WERI-Rb-1 (cell line): ENCODE results near the gene PLPP2.

Experiments used
- DNase-seq: peaks from one replicate; pipeline ENCODE4 v3.0.0-alpha.2; 2020
- H3K27ac ChIP-seq: fragments of 250-450 bp; sonication (Bioruptor Pico); 2 replicates; pipeline ENCODE4 v1.5.1; 2020; ENCODE audit warnings: mild to moderate bottlenecking, moderate library complexity
- H3K27me3 ChIP-seq: fragments of 250-450 bp; sonication (Bioruptor Pico); 2 replicates; pipeline ENCODE4 v1.5.1; 2021; ENCODE audit warnings: mild to moderate bottlenecking, low read depth, moderate library complexity; ENCODE audit not compliant: insufficient read depth, severe bottlenecking
- H3K36me3 ChIP-seq: fragments of 250-450 bp; sonication (Bioruptor Pico); 2 replicates; pipeline ENCODE4 v1.5.1; 2020; ENCODE audit warnings: mild to moderate bottlenecking, moderate library complexity
- H3K4me3 ChIP-seq: 2 replicates; pipeline ENCODE4 v1.5.1; 2011; ENCODE audit warnings: low read depth, mild to moderate bottlenecking, control low read depth, low read length
- H3K9me3 ChIP-seq: fragments of 250-450 bp; sonication (Bioruptor Pico); 2 replicates; pipeline ENCODE4 v1.5.1; 2021; ENCODE audit warnings: mild to moderate bottlenecking, moderate library complexity; ENCODE audit not compliant: severe bottlenecking
- TF ChIP-seq, protein P1 (sequence below): IDR thresholded peaks from 2 replicates; pipeline ENCODE4 v1.5.1; 2011; ENCODE audit warnings: low read depth, mild to moderate bottlenecking, control low read depth, inconsistent platforms, low read length

The PLPP2 gene

DNA sequence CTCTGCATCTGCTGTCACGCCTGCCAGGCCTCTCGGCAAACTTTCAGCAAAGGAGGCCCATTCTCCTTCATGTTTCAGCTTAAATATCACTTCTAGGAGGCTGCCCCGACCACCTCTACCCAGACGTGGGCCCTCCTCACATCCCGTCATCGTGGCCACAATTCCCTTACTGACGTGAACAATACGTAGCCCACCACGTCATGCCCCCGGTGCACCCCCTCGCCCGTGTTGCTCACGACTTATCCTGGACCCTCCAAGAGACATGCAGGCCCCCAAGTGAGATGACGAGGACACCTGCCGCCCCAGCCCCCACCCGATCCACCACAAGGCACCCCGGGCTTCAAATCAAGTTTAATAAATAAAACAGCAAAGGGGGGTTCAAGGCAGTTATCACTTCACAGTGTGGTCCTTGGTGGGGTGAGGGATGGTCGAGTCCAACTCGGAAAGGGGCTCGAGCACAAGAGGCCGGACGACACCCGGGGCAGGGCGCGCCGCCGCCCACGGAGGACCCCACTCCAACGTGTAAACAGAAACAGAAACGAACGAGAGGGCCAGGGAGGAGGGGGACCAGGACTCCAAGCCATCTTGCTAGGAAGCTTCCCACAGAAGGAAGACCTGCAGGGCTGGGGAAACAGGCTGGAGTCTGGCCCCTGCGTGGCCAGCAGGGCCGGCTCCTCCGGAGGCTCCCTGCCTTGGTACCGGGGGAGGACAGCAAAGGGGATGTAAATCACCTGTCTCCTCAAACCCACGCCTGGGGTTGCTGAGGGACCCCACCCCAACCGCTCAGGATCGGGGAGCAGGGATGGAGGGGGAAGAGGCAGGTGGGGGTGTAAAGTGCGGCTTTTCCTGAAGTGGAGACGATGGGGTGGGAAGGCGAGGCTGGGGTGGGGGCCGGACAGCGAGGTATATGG lies 14.3 kb upstream of the PLPP2 start:
- TF ChIP-seq, protein P1, sequence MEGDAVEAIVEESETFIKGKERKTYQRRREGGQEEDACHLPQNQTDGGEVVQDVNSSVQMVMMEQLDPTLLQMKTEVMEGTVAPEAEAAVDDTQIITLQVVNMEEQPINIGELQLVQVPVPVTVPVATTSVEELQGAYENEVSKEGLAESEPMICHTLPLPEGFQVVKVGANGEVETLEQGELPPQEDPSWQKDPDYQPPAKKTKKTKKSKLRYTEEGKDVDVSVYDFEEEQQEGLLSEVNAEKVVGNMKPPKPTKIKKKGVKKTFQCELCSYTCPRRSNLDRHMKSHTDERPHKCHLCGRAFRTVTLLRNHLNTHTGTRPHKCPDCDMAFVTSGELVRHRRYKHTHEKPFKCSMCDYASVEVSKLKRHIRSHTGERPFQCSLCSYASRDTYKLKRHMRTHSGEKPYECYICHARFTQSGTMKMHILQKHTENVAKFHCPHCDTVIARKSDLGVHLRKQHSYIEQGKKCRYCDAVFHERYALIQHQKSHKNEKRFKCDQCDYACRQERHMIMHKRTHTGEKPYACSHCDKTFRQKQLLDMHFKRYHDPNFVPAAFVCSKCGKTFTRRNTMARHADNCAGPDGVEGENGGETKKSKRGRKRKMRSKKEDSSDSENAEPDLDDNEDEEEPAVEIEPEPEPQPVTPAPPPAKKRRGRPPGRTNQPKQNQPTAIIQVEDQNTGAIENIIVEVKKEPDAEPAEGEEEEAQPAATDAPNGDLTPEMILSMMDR, result no peak
- Histone ChIP-seq H3K36me3 (peaks cover 38% of the 10 kb centered on the region), H3K27me3 (no peaks in the 10 kb centered on the region), H3K4me3 (no peak overlapping the region), H3K9me3 (no peaks in the 10 kb centered on the region), H3K27ac (no peak overlapping the region)
- DNase-seq, result no peak

DNA sequence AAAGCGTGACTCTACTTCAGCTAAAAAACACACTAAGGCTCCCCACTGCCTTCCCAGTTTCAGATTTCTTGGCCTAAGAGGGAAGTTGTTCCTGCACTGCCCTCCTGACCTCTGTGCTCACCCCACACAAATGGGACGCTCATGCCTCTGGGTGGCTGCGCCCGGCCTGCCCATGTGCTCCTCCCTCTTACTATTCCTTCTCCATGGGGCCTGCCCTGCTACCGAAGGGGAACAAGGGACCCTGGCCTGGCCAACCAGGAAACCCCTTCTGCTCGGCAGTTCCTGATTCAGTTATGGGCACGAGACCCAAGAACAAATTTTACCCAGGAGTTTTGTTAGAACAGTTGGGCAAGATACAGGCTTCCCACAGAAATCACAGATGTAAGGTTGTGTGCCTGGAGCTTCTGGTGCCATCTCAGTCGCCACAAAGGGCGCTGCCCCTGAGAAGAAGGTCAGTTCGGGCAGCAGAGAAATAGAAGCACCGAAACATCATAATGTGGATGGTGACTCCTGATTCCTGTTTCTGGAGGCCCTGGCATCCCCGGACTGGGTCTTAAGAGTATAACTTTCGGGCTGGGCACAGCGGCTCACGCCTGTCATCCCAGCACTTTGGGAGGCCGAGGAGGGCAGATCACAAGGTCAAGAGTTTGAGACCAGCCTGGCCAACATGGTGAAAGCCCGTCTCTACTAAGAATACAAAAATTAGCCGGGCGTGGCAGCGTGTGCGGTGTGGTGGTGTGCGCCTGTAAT lies 5.4 kb upstream of the PLPP2 start:
- peaks cover 5% of the 10 kb centered on the region for H3K27me3 ChIP-seq
- H3K9me3 ChIP-seq, result no peaks in the 10 kb centered on the region
- TF ChIP-seq, protein P1, result no peak
- no peak for DNase-seq
- H3K27ac ChIP-seq, result no peak overlapping the region
- H3K4me3 ChIP-seq, result no peak overlapping the region
- H3K36me3 ChIP-seq, result no peaks in the 10 kb centered on the region

DNA sequence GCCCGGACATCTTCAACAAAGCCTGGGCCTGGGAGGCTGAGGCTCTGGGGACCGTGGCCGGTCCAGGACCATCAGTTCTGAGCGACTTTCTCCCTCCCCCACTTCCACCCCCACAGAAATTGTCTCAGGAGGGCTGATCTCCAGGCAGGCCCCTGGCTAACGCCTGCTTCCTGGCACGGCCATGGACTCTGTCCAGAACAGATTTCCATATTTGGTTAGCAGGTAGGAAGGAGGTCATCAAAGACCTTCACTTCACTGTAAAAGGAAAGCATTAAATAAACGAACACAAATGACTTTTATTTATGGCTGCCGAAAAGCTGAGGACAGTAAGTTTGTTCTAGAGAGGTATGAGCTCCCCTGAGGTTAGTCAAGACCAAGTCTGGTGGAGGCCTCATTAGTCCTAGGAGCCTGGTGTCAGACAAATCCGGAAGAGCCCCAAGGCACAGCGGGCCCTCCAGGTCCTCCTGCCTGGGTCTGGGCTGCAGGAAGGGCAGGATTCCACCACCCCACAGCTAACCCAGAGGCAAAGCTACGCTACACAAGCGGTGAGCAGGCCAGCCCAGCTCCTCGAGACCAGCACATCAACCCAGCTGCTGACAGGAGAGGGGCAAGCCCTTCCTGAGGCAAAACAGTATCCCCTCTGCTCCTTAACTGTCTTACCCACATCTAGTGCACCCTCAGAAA lies 4.6 kb upstream of the PLPP2 start:
- DNase-seq, result no peak
- no peaks in the 10 kb centered on the region for H3K36me3 ChIP-seq
- no peak overlapping the region for H3K4me3 ChIP-seq
- peaks cover 6% of the 10 kb centered on the region for H3K27me3 ChIP-seq
- TF ChIP-seq, protein P1, result no peak
- H3K9me3 ChIP-seq, result no peaks in the 10 kb centered on the region
- H3K27ac ChIP-seq, result no peak overlapping the region

DNA sequence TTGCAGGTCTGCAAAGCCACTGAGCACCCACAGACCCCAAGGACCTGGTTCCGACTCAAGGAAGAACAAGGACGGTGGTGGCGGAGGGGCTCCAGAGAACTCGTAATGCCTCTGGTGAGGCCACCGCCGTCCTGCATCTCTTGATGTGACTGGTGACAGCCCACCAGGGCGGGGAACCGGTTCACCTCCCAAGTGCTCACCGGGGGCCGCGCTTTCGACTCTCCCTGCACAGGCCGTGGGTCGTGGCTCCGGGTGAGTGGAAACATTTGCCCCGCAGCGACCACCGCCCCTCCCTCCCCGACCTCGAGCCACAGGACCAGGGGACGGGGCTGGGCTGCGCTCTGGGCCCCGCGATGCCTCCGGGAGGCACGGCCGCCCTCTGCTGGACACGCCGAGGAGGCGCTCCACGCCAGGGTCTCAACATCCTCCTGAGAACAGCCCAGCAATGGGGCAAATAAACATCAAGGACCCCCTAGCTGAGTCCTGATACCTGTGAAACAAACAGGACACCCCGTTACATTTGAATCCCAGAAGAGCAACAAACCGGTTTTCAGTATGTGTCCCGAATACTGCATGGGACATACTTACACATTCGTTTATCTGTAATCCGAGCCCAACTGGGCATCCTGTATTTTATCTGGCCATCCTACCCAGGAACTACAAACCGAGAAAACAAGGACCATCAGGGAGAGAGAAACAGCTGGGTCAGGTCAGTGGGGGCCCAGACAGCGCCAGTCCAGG lies 3.9 kb upstream of the PLPP2 start:
- TF ChIP-seq, protein P1, result peak; percentile 89
- H3K27me3 ChIP-seq, result peaks cover 6% of the 10 kb centered on the region
- no peak overlapping the region for H3K27ac ChIP-seq
- no peak overlapping the region for H3K4me3 ChIP-seq
- no peaks in the 10 kb centered on the region for H3K36me3 ChIP-seq
- DNase-seq, result peak; percentile 44
- H3K9me3 ChIP-seq, result no peaks in the 10 kb centered on the region

DNA sequence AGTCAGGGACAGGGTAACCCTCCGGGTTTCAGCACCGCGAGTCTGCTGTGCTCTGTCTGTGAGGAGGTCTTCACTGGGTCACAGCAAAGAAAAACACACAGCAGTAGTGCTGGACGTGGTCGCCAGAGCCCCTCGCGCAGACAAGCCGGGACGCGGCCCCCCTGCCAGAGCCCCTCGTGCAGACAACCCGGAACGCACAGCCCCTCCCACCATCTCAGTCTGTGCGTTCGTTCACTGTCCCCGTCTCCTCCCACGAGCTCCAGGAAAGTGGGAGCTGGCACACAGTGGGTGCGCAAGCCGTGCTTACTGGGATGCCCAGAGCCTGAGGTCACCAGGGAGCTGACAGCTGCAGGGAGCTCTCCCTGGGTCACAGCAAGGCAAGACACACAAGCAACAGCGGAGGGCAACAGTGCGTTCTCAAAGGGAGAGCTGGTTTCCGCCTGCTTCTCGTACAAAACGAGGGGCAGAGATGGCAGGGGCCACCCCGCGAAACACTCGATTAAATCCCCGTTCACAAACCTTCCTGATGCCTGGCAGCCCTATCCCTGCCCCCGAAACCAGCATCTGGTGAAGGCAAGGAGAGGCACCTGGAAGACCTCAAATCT lies 3.2 kb upstream of the PLPP2 start:
- DNase-seq, result no peak

More for the DNA sequence above, 3.2 kb upstream of the PLPP2 start:
- H3K27me3 ChIP-seq, result peaks cover 6% of the 10 kb centered on the region
- H3K9me3 ChIP-seq, result no peaks in the 10 kb centered on the region
- H3K36me3 ChIP-seq, result no peaks in the 10 kb centered on the region
- no peak overlapping the region for H3K27ac ChIP-seq
- TF ChIP-seq, protein P1, result no peak
- H3K4me3 ChIP-seq, result no peak overlapping the region
